NCI-H69 (cell line): Measurements from ENCODE around the gene RNF150.
"Not testable (repeated sequence)": the region's sequence is repeated elsewhere in the genome, so short reads cannot be mapped to it uniquely, and the experiment has no call there.

Source experiments
- DNase-seq: peaks from one replicate; lab custom pipeline; 2025; lab: John Stamatoyannopoulos, UW

RNF150 gene

DNA sequence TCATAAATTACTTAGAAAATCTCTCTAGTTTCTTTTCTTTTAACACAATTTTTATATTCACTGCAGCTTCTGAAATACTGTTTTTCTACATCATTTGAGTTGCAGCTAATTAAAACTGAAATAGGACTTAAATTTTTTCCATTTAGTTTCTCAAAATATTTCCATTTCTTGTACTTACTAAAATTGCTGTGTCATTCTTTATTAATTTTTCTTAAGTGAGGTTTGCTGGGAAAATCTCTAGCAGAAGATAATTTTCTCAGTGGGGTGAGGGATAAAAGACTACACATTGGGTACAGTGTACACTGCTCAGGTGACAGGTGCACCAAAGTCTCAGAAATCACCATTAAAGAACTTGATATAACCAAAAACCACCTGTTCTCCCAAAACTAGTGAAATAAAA lies 57.7 kb downstream of the RNF150 start:
- DNase-seq, result no peak

DNA sequence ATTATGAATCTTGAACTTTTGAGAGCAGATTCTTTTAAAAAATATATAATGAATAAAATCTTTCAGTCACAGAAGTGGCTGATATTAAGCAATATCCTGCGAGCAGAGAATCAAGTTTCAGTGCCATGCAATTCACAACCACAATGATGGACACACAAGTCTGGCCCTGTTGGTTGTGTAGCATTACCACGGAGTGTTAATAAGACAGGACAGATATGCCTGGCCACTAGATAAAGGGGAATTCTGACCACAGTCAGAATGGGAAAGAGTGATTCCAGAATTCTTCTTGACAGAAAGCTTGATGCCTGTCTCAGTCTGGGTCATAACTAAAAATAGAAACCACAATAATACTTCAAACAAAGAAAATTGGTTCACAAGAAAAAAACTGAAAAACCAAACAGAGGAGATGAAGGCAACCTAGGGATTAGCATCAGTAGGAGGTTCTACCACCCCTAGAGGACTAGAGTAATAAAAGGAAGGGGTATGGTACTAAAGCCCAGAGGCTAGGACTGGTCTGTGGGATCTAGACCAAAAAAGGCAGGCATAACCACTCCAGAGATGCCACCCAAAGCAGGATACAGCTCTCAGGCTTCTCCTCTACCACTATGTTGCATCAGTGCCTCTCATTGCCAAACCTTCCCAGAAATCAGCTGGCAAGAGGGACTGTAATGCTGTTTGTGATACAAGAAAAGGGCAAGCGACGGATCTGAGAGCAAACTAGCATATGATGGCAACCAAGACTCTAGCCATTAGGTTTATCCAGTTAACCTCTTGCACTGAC lies 59.0 kb downstream of the RNF150 start:
- DNase-seq, result peak; percentile 5

DNA sequence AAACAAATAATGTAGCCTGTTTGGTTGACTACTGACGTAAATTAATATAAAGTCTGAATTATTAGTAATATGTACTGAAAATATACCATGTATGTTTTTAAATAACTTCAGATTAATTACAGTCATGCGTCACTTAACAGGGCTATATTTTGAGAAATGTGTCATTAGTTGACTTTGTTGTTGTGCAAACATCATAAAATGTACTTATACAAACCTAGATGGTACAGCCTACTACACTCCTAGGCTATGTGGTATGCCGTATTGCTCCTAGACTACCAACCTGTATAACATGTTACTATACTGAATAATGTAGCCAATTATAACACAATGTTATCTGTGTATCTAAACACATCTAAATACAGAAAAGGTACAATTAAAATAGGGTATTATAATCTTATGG lies 66.6 kb downstream of the RNF150 start:
- no peak for DNase-seq

DNA sequence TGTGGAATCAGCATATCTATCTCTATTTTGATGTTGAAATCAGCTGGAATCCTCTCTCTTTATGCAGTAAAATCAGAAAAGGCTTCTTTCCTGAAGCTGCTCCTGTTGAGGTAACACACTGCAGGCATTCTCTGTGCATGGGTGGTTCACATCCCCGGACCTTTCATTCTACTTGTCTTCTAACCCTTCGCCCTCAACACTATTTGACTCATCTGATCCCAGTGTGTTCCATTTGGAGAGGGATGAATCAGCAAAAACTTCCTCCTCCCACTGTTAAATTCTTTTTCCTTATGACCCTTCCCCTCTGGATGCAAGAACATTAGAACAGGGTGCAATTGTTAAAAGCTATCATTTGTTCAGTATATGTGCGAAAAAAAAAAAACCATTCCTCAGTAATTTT lies 67.4 kb downstream of the RNF150 start:
- DNase-seq, result peak; percentile 9

DNA sequence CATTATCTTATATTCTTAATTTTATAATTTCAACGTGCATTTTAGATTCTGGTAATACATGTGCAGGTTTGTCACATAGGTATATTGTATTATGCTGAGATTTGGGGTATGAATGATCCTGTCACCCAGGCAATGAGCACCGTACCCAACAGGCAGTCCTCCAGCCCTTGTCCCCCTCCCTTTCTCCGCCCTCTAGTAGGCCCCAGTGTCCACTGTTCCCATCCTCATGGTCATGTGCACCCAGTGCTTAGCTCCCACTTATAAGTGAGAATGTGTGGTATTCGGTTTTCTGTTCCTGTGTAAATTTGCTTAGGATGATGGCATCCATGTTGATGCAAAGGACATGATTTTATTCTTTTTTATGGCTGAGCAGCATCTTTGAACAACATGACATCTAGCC lies 70.6 kb downstream of the RNF150 start:
- no peak for DNase-seq

DNA sequence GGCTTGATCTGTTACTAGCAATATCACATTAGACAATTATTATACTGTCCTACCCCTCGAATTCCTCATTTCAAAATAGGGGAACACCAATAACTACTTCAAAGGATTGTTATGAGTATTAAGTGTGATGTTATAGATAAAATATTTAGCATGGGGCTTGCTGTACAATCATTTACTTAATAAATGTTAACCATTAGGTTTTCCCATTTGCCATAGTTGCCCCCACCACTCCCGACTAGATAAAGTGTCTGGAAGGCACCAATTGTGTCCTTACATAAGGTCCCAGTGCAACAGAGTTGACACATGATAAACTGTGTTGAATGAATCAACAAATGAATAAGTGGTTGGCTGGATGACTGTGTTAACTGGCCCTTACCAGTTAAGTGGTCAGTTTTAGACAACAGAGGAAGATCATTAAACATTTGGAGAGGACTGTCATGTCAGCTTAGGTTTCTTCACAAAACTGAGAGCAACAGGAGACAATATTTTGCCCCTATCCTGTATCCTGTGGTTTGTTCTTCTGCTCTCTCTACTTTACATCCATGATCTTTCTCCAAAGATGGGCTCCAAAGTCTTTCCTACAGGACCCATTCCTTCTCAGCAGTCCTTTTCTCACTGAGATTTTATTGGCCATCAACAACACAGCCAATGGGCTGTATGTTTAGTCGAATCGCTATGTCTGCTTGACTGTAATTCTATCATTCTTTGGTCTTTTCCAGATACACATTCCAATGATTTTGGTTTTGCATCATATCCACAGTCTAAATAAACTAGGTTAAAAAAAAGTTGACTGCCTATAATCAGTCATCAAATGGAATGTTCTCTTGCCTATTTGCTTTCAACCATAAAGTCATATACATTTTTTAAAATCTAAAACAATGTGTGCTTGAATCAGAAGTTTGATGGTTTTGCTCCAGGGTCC lies 74.4 kb downstream of the RNF150 start:
- no peak for DNase-seq

DNA sequence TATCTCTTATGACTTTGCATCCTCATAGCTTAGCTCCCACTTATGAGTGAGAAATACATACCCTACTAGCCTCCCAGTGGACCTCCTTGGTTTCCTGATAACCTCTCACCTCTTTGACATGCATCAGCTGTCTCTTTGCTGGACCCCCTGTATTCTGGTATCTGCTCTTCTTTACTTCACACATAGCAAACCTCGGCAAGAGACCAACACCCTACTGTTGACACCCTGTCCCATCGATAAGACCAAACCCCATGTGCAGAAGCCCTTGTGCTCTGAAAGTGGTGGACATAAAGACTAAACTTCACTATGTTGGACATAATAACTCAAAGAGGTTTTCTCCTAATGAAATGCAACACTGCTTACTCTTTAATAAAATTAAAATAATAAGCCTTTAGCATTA lies 75.7 kb downstream of the RNF150 start:
- DNase-seq, result no peak

DNA sequence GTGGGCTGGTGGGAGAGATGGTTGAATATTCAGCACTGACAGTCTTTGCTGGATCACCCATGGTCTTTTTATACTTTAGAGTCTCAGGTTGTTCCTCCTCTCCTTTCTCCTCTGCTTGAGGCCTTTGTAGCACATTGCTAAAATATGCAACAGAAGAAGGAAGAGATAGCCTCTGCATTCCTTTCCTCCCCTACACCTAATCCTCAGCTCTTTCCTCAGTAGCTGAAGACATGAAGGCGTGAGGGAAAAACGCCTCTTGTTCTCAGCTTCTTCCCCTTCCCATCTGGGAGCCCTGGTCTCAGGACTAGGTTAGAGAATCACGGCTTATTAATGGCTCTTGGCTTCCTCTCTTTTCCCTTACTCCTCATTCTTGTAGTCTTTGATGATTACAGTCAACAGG lies 76.8 kb downstream of the RNF150 start:
- no peak for DNase-seq

DNA sequence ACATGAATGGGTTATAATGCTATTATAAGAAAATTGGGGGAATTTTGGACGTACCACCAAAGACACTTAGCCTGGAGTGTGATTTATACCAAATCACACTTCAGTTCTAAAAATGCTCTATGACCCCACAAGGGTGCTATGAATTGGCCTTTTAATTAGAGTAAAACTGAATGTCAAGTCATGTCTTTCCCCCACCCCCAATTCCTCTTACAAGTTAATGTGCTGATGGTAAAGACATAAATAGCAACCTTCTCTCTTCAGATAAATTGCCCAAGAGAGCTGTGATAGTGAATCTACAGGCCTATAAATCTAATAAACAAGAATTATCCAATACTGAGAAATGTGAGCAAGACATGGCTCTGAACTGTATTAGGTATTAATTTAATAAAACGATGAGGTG lies 78.8 kb downstream of the RNF150 start:
- DNase-seq, result no peak

DNA sequence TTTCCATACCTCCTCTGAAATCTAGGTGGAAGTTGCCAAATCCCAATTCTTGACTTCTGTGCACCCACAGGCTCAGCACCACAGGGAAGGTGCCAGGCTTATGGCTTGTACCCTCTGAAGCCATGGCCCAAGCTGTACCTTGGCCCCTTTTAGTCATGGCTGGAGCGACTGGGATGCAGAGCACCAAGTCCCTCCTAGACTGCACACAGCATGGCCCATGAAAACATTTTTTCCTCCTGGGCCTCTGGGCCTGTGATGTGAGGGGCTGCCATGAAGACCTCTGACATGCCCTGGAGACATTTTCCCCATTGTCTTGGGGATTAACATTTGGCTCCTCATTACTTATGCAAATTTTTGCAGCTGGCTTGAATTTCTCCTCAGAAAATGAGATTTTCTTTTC lies 82.3 kb downstream of the RNF150 start:
- DNase-seq, result not testable (repeated sequence)

DNA sequence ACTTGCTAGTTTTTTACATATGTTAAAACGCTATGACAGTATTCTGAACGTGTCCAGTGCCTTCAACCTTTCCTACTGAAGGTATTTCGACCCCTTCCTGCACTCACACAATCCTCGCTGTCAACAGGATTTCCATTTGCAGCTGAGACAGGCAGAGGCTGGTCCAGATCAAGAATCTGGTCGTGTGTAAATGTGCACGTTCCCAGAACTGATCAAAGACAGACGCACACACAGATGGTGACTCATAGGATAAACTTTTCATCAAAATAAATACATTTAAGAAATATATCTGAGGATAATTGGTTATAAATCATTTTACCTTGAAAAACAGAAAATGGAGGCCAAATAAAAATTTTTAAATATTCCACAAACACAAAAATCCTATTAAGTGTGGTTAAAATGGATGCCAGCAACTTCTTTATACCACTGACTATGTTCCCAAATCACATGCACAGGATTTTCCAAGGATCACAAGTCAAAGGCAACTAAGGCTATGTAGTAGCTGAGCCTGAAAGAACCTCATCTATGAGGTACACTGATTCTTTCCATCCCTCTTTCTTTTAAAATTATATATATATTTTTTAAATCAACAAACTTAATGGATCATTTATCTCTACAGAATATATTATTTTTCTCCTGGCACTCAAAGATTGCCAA lies 85.9 kb downstream of the RNF150 start:
- DNase-seq, result no peak

DNA sequence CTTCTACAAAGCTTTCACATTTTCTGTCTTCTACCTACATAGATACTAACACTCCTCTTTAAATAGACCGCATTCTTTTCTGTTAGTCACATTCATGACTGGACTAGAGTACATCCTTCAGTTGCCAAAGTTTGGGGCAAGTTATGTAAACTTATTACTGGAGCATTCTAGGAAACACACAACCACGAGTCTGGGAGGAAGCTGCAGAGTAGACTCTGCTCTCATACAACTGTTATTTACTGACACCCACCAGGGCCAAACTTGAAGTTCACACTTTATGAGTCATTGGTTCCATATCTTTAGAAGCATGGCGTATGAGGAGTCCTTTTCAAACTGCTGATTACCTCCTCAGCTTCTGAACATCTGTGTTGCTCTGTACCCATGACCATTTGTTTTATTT lies 87.0 kb downstream of the RNF150 start:
- DNase-seq, result no peak

DNA sequence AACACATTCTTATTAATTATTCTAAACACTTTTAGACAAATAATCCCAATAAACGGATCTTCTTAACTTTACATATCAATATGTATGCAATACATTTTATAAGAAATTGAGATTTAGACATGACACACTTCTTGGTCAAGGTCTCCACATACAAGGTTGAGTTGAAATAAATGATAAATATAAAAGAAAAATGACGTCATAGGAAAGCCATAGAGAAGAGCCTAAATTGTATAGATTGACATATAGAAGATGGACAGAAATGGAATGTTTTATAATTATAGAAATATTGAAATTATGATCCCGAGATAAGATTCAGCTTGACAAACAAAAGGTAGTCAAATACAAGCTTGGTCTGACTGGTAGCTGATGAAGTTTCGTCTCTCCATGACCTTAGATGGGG lies 87.4 kb downstream of the RNF150 start:
- DNase-seq, result no peak

DNA sequence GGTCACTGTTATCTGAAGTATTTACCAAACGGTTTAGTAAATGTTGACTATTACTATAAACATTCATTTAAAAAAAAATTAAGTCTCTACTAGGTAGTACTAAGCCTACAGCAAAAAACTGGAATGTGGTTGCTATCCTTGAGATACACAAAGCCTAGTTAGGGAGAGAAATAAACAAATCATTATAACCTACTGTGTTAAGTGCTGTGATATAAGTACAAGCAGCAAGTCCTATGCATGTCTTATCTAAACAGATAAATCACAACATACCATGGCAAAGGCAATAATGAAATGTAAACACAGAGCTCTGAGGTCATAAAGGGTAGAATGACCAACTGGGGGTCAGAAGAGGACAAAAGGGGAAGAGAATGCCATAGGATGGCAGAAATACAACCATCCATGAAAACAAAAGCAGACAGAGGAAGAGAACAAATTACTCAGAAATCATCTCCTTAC lies 92.2 kb downstream of the RNF150 start:
- DNase-seq, result peak; percentile 39

DNA sequence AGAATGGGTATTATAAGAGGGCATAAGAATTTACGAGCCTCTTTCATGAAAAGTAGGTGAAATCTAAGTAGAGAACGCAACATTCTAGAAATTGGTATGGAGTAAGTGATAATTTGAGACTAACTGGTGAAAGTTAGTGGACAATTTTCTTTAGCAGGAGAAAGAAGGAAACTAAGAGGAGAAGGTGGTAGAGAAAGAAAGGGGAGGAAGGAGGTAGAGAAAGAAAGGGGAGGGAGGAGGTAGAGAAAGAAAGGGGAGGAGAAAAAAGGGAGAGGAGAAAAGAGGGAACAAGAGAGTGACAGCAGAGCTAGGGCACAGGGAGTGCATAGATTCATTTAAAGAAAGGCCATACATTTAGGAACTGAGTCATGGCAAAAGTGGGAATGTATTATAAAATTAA lies 94.1 kb downstream of the RNF150 start:
- no peak for DNase-seq

DNA sequence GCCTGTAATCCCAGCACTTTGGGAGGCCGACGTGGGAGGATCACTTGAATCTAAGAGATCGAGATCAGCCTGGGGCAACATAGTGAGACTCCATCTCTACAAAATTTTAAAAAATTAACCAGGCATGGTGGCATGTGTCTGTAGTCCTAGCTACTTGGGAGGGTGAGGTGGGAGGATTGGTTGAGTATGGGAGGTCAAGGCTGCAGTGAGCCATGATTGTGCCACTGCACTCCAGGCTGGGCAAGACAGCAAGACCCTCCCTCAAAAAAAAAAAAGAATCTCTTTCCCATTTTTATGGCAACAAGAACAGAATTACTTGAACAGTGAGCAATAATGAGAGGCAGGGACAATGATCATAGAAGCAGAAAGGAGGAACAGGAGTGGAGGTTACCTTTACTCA lies 94.8 kb downstream of the RNF150 start:
- no peak for DNase-seq

DNA sequence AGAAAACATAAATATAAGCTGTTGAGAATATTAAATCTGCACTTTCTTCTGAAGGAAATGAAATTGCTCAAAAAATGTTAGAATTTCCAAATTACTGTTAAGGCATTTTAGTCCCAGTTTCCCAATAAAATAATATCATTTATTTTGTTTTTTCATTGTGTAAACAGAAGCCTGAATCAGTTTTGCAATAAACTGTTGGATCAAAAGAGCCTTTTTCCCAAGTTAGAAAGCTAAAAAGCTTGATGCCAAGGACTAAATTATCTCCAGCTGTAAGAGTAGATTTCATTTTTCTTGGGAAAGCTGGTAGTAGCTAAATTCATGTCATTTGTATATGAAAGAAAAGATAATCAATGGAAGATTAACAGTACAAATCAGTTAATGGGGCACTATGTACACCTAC lies 95.8 kb downstream of the RNF150 start:
- DNase-seq, result no peak

DNA sequence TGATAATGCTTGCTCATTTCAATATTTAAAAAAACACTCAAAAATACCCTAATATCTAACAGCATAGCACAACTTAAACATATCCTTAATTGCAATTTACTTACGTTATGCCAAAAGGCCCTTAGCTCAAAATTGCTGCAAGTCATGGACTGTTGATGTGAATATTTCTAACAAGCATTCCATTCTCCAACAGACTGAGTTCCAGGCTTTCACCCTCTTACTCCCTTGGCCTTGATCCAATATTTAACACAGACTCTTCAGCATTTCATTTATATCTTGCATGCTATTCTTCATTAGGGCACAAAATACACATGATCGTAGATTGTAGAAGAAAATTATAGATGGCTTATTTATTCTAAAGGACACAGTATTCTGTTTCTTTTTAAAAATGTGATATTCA lies 96.5 kb downstream of the RNF150 start:
- no peak for DNase-seq

DNA sequence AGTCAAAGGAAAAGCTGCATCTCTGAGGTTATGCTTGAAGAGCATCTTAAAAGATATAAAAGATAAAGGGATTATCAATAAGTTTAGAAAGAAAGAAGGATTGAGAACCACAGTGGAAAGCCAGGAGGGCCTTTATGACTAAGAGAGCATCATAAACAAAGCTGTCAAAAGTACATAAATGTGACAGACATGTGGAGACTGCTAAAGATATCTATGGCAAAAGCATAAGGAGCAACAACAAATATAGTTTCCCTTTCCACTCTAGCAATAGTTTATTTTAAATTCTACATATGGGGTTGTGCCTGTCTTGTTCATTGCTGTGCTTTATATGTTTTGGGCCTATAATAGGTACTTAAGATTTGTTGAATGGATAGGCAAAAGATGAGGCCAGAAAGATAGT lies 97.3 kb downstream of the RNF150 start:
- DNase-seq, result no peak

DNA sequence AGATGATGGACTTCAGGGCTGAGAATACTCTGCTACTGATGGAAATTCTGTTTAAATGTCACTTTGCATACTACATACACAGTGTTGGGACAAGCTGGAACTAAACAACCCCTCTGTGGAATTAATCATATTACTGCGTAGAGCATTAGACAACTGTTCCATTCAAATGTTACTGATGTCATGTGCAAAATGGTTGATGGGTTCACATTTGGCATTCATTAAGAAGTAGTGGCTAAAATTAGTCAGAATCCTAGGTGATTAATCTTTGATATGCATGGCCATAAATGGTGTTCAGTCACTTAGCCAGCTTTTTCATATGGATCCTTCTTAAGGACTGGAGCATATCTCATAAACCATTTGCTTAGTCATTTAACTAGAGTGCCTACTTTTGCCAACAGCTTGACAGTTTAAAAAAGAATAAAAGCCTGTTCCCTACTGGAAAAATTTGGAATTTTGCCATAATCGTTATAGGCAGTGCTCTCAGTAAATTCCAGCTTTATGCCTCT lies 105.2 kb downstream of the RNF150 start:
- peak; percentile 84 for DNase-seq

DNA sequence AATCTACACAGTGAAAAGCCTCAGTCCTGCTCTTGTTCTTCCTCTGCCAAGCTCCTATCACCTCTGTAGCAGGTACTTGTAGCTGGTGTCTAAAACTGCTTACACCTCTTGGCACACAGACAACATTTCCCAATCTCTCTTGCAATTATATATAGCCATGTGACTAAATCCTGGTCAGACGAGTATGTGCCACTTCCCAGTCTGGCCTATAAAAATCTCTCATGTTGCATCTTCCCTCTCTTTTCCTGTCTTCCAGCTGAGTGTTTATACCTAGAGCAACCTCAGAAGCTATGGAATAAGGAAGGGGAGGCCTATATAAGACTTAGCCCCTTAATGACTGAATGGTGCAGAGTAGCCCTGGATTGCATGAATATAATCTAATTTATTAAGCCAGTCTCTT lies 105.8 kb downstream of the RNF150 start:
- DNase-seq, result peak; percentile 82

DNA sequence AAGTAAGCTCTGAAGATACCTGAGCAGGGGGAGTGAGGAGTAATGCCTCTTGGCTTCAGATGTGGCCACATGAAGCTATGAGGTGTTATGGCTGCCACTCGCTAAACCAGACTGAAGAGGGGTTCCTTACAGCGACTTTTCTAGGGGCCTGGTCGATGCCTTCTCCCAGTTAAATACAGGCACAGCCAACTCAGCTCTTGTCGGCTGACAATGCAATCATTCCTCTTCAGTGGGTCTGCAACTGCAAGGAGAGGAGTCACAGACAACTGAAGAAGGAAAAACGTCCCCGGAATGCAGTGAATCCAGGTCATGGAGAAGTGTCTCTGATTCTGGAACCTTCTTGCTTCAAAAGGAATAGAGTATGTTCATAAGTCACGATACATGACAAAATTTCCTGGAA lies 106.4 kb downstream of the RNF150 start:
- DNase-seq, result no peak

DNA sequence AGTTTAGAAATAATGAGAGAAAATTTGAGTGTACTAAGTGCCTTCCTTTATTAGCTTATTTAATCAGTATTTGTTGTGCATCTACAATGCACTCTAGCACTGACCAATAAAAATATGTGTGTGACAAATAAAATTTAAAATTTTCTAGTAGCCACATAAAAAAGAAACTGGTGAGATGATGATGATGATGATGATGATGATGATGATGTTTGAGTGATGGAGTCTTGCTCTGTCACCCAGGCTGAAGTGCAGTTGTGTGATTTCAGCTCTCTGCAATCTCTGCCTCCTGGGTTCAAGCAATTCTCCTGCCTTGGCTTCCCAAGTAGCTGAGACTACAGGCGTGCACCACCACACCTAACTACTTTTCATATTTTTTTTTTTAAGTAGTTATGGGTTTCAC lies 110.2 kb downstream of the RNF150 start:
- no peak for DNase-seq
